ENCODE measurements around the gene TP53I3. TPM values are rescaled to one million over a fixed set of nuclear protein-coding genes. Genes with fewer than 3 reads are reported as not detected.
A peak's percentile ranks its signal among the peaks of the same experiment; 100 is the strongest.

Gene TP53I3, protein sequence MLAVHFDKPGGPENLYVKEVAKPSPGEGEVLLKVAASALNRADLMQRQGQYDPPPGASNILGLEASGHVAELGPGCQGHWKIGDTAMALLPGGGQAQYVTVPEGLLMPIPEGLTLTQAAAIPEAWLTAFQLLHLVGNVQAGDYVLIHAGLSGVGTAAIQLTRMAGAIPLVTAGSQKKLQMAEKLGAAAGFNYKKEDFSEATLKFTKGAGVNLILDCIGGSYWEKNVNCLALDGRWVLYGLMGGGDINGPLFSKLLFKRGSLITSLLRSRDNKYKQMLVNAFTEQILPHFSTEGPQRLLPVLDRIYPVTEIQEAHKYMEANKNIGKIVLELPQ
- total RNA-seq: 10 to 100 TPM; 19.2 to 24.3 (median 19.6) TPM

- TF ChIP-seq, protein P1, sequence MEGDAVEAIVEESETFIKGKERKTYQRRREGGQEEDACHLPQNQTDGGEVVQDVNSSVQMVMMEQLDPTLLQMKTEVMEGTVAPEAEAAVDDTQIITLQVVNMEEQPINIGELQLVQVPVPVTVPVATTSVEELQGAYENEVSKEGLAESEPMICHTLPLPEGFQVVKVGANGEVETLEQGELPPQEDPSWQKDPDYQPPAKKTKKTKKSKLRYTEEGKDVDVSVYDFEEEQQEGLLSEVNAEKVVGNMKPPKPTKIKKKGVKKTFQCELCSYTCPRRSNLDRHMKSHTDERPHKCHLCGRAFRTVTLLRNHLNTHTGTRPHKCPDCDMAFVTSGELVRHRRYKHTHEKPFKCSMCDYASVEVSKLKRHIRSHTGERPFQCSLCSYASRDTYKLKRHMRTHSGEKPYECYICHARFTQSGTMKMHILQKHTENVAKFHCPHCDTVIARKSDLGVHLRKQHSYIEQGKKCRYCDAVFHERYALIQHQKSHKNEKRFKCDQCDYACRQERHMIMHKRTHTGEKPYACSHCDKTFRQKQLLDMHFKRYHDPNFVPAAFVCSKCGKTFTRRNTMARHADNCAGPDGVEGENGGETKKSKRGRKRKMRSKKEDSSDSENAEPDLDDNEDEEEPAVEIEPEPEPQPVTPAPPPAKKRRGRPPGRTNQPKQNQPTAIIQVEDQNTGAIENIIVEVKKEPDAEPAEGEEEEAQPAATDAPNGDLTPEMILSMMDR (IDR thresholded peaks at IDR 0.05): peak; percentile 80 to 97 (median 95)
- TF ChIP-seq POLR2AphosphoS5 (IDR thresholded peaks at IDR 0.05) (peak; percentile 21 to 53 (median 32)), POLR2A (IDR thresholded peaks at IDR 0.05) (peak; percentile 45)
- peaks cover 0 to 5% of the 10 kb centered on the region in 2 donors for H3K4me1 ChIP-seq
- peak; percentile 83 to 87 for DNase-seq (ENCODE audit: low spot score in 2 of 2)
- intact Hi-C loops (cut with DNase I; ENCODE audit: low total_unique reads): loop anchor here (5.0 kb wide), 1 partner anchor 1027 kb away; no protein-coding TSS in a partner anchor
- no peaks in the 10 kb centered on the region for H3K36me3 ChIP-seq
- peak within 1 kb of the TSS; percentile 84 to 93 for H3K27ac ChIP-seq
- no peaks in the 10 kb centered on the region for H3K9me3 ChIP-seq
- H3K27me3 ChIP-seq: no peaks in the 10 kb centered on the region
- peak within 1 kb of the TSS; percentile 58 to 71 (median 66) for H3K4me3 ChIP-seq
Observed at GRCh38 chr2:24084386-24085199, at the start of gene TP53I3. Gene TP53I3, minus strand, starts transcription at chr2:24084834. Its CDS starts 508 bp downstream, at chr2:24084326.

DNA sequence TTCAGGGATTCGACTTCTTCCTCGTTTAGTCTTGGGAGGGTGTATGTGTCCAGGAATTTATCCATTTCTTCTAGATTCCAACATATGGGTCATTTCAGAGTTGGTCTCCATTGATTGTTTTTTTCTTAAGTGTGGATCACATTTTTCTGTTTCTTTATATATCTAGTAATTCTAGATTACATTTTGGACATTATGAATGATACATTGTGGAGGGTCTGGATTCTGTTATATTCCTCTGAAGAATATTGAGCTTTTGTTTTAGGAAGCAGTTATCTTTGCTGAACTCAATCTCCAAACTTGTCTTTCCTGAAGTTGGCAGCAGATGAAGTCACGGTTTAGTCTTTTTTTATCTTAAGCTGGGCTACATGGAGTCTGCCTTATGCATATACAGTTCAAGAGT lies 47.9 kb upstream of the TP53I3 start:
- Histone ChIP-seq H3K9me3 (peaks cover 0 to 3% of the 10 kb centered on the region in 2 donors), H3K27ac (no peak overlapping the region), H3K36me3 (no peaks in the 10 kb centered on the region), H3K27me3 (no peaks in the 10 kb centered on the region), H3K4me3 (no peak overlapping the region), H3K4me1 (no peaks in the 10 kb centered on the region)
- TF ChIP-seq, protein P1 (IDR thresholded peaks at IDR 0.05): no peak
- TF ChIP-seq POLR2A (IDR thresholded peaks at IDR 0.05) (no peak), POLR2AphosphoS5 (IDR thresholded peaks at IDR 0.05) (no peak)
- no peak for DNase-seq (ENCODE audit: low spot score in 2 of 2)
- intact Hi-C loops (cut with DNase I; ENCODE audit: low total_unique reads): no loop called here

DNA sequence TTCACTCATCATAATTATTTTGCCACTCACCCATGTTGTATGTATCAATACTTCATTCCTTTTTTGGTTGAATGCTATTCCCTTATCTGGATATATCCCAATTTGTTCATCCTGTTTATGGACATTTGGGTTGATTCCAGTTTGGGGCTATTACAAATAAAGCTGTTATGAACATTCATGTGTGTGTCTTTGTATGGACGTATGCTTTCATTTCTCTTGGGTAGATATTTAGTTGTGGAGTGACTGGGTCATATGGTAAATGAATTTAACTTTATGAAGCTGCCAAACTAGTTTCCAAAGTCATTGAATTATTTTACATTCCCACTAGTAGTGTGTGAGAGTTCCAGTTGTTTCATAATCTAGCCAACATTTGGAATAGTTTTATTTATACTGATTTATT lies 41.3 kb upstream of the TP53I3 start:
- intact Hi-C loops (cut with DNase I; ENCODE audit: low total_unique reads): no loop called here
- H3K36me3 ChIP-seq: no peaks in the 10 kb centered on the region
- no peak for DNase-seq (ENCODE audit: low spot score in 2 of 2)
- TF ChIP-seq, protein P1 (IDR thresholded peaks at IDR 0.05): no peak
- TF ChIP-seq POLR2AphosphoS5 (IDR thresholded peaks at IDR 0.05) (no peak), POLR2A (IDR thresholded peaks at IDR 0.05) (no peak)
- H3K27ac ChIP-seq: no peak overlapping the region
- H3K4me1 ChIP-seq: no peaks in the 10 kb centered on the region
- H3K4me3 ChIP-seq: no peak overlapping the region
- no peaks in the 10 kb centered on the region for H3K27me3 ChIP-seq
- H3K9me3 ChIP-seq: no peaks in the 10 kb centered on the region

GRCh38 chr2:24123922-24124580 lies 39.4 kb upstream of the TP53I3 start:
- intact Hi-C loops (cut with DNase I; ENCODE audit: low total_unique reads): no loop called here
- no peak for DNase-seq (ENCODE audit: low spot score in 2 of 2)

More at GRCh38 chr2:24123922-24124580, 39.4 kb upstream of the TP53I3 start:
- H3K27ac ChIP-seq: peak overlapping the region; percentile 96 to 97
- peak overlapping the region; percentile 63 to 87 (median 81) for H3K4me3 ChIP-seq
- TF ChIP-seq, protein P1 (IDR thresholded peaks at IDR 0.05): no peak
- TF ChIP-seq POLR2AphosphoS5 (IDR thresholded peaks at IDR 0.05): no peak
- TF ChIP-seq POLR2A (IDR thresholded peaks at IDR 0.05): no peak
- H3K9me3 ChIP-seq: no peaks in the 10 kb centered on the region
- no peaks in the 10 kb centered on the region for H3K36me3 ChIP-seq
- no peaks in the 10 kb centered on the region for H3K4me1 ChIP-seq
- H3K27me3 ChIP-seq: no peaks in the 10 kb centered on the region

Data from breast epithelium (tissue), 4 donors.